HCT116 (cell line): ENCODE measurements around the gene FBXL17. TPM values are rescaled to one million over a fixed set of nuclear protein-coding genes. Genes with fewer than 3 reads are reported as not detected.

Source experiments
- ATAC-seq: fragments of 200-7000 bp; cut with Tn5 transposase; 2 replicates; pipeline ENCODE4 v1.9.1; 2020; ENCODE audit warnings: mild to moderate bottlenecking, moderate library complexity
- BruUV-seq: library from RNA; stranded (reverse); fragments of 400-500 nt; replicated peaks from 2 replicates; lab custom pipeline; 2021; lab: Mats Ljungman, UMichigan
- CTCF ChIA-PET: fragments of 300-600 bp; sonication (Branson Sonifier 250); formaldehyde crosslinking; loops from one replicate; lab custom pipeline; 2021; ENCODE audit warnings: antibody characterized with exemption; lab: Charles Lee
- POLR2A ChIA-PET: fragments of 300-600, 350-600 bp; sonication (Branson Sonifier 250); formaldehyde crosslinking; loops from one replicate; lab custom pipeline; 2021; ENCODE audit warnings: antibody characterized with exemption; lab: Charles Lee
- RAD21 ChIA-PET, 2 experiments: fragments of 300-600 bp; sonication (Branson Sonifier 250); formaldehyde crosslinking; loops; one replicate each; lab custom pipeline; 2023; ENCODE audit warnings: low total read pairs in 2 of 2; ENCODE audit not compliant: uncharacterized antibody in 2 of 2, unreplicated experiment in 2 of 2, low non-redundant PET in 1 of 2; lab: Charles Lee
- DNase-seq: peaks from one replicate; pipeline ENCODE4 v3.0.0-alpha.2; 2010; ENCODE audit warnings: low read depth, low spot score
- H2AFZ ChIP-seq: fragments of 200-600 bp; shearing (Covaris generic), sonication (generic); 2 replicates; pipeline ENCODE4 v1.6.1; 2017; ENCODE audit warnings: low read depth, mixed run types, mixed read lengths, antibody characterized with exemption, low read length; ENCODE audit not compliant: poor library complexity, severe bottlenecking
- H3K27ac ChIP-seq: 2 replicates; pipeline ENCODE4 v1.5.1; 2012; ENCODE audit warnings: low read depth, low read length
- H3K27me3 ChIP-seq: fragments of 200-600 bp; sonication (generic); 2 replicates; pipeline ENCODE4 v1.6.1; 2016; ENCODE audit warnings: mixed run types, low read length, mixed read lengths; ENCODE audit not compliant: insufficient read depth
- H3K36me3 ChIP-seq, 2 experiments: fragments of 200-500 bp in 1 of 2; fragments of 200-600 bp in 1 of 2; sonication (Bioruptor generic) in 1 of 2; sonication (generic) in 1 of 2; 2 replicates each; pipeline versions ENCODE4 v1.5.1 to v1.6.1; 2014 to 2016; ENCODE audit warnings: low read length in 2 of 2, inconsistent platforms in 1 of 2, mixed read lengths in 1 of 2, mixed run types in 1 of 2; ENCODE audit not compliant: insufficient read depth in 2 of 2, control insufficient read depth in 1 of 2
- H3K4me1 ChIP-seq, 2 experiments: fragments of 200-600 bp in 1 of 2; sonication (generic) in 1 of 2; 2 replicates each; pipeline versions ENCODE4 v1.5.1 to v1.6.1; 2012 to 2017; ENCODE audit warnings: low read length in 2 of 2, inconsistent platforms in 1 of 2, mild to moderate bottlenecking in 1 of 2, mixed read lengths in 1 of 2, mixed run types in 1 of 2, moderate library complexity in 1 of 2; ENCODE audit not compliant: insufficient read depth in 2 of 2, control insufficient read depth in 1 of 2
- H3K4me2 ChIP-seq: fragments of 200-600 bp; sonication (generic); 2 replicates; pipeline ENCODE4 v1.6.1; 2017; ENCODE audit warnings: mixed run types, low read length, mixed read lengths
- H3K4me3 ChIP-seq, 2 experiments: fragments of 200-600 bp in 1 of 2; sonication (generic) in 1 of 2; replicated peaks in 1 of 2; 2 replicates each; pipeline ENCODE4 v1.5.1; 2011 to 2016; ENCODE audit warnings: low read length in 2 of 2, control low read depth in 1 of 2, low read depth in 1 of 2, mild to moderate bottlenecking in 1 of 2, mixed read lengths in 1 of 2, mixed run types in 1 of 2
- H3K79me2 ChIP-seq: fragments of 200-600 bp; sonication (generic); 2 replicates; pipeline ENCODE4 v1.6.1; 2017; ENCODE audit warnings: mild to moderate bottlenecking, mixed run types, low read length, moderate library complexity, mixed read lengths; ENCODE audit not compliant: insufficient read depth
- H3K9ac ChIP-seq: fragments of 200-600 bp; sonication (generic); 2 replicates; pipeline ENCODE4 v1.6.1; 2016; ENCODE audit warnings: low read length, mixed read lengths
- H3K9me2 ChIP-seq: fragments of 200-600 bp; sonication (generic), shearing (Covaris generic); 2 replicates; pipeline ENCODE4 v1.6.1; 2017; ENCODE audit warnings: mixed run types, mild to moderate bottlenecking, moderate library complexity; ENCODE audit not compliant: insufficient read depth
- H3K9me3 ChIP-seq, 2 experiments: fragments of 200-500 bp in 1 of 2; fragments of 200-600 bp in 1 of 2; sonication (Bioruptor generic) in 1 of 2; sonication (generic) in 1 of 2; 2 replicates each; pipeline ENCODE4 v1.6.1; 2014 to 2017; ENCODE audit warnings: low read length in 2 of 2, mixed read lengths in 2 of 2, inconsistent platforms in 1 of 2, low read depth in 1 of 2, mild to moderate bottlenecking in 1 of 2, mixed run types in 1 of 2, moderate library complexity in 1 of 2; ENCODE audit not compliant: control insufficient read depth in 1 of 2, insufficient read depth in 1 of 2
- H4K20me1 ChIP-seq: fragments of 200-600 bp; sonication (generic), shearing (Covaris generic); 2 replicates; pipeline ENCODE4 v1.6.1; 2017; ENCODE audit warnings: mixed run types, mild to moderate bottlenecking, moderate library complexity; ENCODE audit not compliant: insufficient read depth
- ATF3 ChIP-seq: IDR thresholded peaks from 2 replicates; pipeline ENCODE4 v1.6.1; 2012
- CEBPB ChIP-seq: IDR thresholded peaks from 2 replicates; pipeline ENCODE4 v1.6.1; 2012; ENCODE audit warnings: low read depth
- CTCF ChIP-seq, 3 experiments: fragments of 200-600 bp in 1 of 3; sonication (generic) in 1 of 3; IDR thresholded peaks in 2 of 3; conservative IDR thresholded peaks in 1 of 3; 2 replicates each; pipeline ENCODE4 v1.5.1; 2012 to 2017; ENCODE audit warnings: low read depth in 2 of 3, low read length in 2 of 3, antibody characterized with exemption in 1 of 3, borderline replicate concordance in 1 of 3, control low read depth in 1 of 3, mild to moderate bottlenecking in 1 of 3, mixed read lengths in 1 of 3, mixed run types in 1 of 3, moderate library complexity in 1 of 3; ENCODE audit not compliant: insufficient read depth in 1 of 3
- SIN3A ChIP-seq: IDR thresholded peaks from 2 replicates; pipeline ENCODE4 v1.6.1; 2012; ENCODE audit warnings: low read depth
- TCF7L2 ChIP-seq: IDR thresholded peaks from 2 replicates; pipeline ENCODE4 v1.7.0; 2011; ENCODE audit warnings: borderline replicate concordance, inconsistent platforms; ENCODE audit not compliant: insufficient read depth, insufficient read length; ENCODE audit errors: extremely low read depth
- ZBTB33 ChIP-seq: IDR thresholded peaks from 2 replicates; pipeline ENCODE4 v1.6.1; 2011; ENCODE audit warnings: mild to moderate bottlenecking, low read length, moderate library complexity; ENCODE audit not compliant: insufficient replicate concordance; ENCODE audit errors: extremely low read depth
- intact Hi-C: fragments of 100-400 bp; cut with micrococcal nuclease; formaldehyde crosslinking; loops from 2 replicates; pipeline ENCODE4 v1.10.0; 2022
- total RNA-seq: library from RNA; stranded (reverse); gene quantifications from one replicate; pipeline ENCODE4 v1.2.1, GENCODE V29; 2021; ENCODE audit not compliant: unreplicated experiment

FBXL17 gene
- total RNA-seq, 1 experiment from 2014 or later: 9.4 TPM

- ChIA-PET CTCF (no interaction called here), POLR2A (no interaction called here), RAD21 (no interaction called here)
- Histone ChIP-seq H3K9ac (no peak overlapping the region), H3K36me3 (no peaks in the 10 kb centered on the region), H3K4me1 (no peaks in the 10 kb centered on the region), H3K27ac (no peak overlapping the region), H4K20me1 (no peaks in the 10 kb centered on the region), H3K4me2 (no peak overlapping the region), H3K79me2 (no peaks in the 10 kb centered on the region), H3K9me3 (no peaks in the 10 kb centered on the region), H2AFZ (no peak overlapping the region), H3K27me3 (no peaks in the 10 kb centered on the region), H3K9me2 (no peaks in the 10 kb centered on the region), H3K4me3 (no peak overlapping the region)
- DNase-seq (no peak), ATAC-seq (no peak)
- BruUV-seq: no TSS peak
- no peak for TF ChIP-seq ZBTB33
- TF ChIP-seq TCF7L2: no peak
- TF ChIP-seq SIN3A: no peak
- no peak for TF ChIP-seq CEBPB
- TF ChIP-seq ATF3: no peak
- no peak for TF ChIP-seq CTCF (IDR thresholded peaks at IDR 0.05 in 2 of 3, conservative IDR thresholded peaks at IDR 0.05 in 1 of 3; ENCODE audit: borderline replicate concordance in 1 of 3, insufficient read depth in 1 of 3, low read depth in 2 of 3, low read length in 2 of 3)
- intact Hi-C loops: no loop called here
These were observed 456.7 kb downstream of the FBXL17 start for GRCh38 chr5:107925200-107925599.
